ENCODE data around the gene CDCA7. TPM values are rescaled to one million over a fixed set of nuclear protein-coding genes. Genes with fewer than 3 reads are reported as not detected.

CDCA7 gene
- total RNA-seq, 1 experiment from 2014 or later: 14.8 TPM

GRCh38 chr2:173417802-173418201 is 63.1 kb downstream of the CDCA7 start:
- no peak for DNase-seq (ENCODE audit: low read depth)
- in situ Hi-C loops (cut with HindIII; ENCODE audit: low pct_unique_long_range_greater_than_20kb, low sequenced_read_pairs): no loop called here
